PC-3 (cell line): ENCODE results near the gene MED8.

Source experiments
- EZH2 ChIP-seq: fragments of 300-600 bp; sonication (generic); IDR thresholded peaks from one replicate; pipeline ENCODE4 v1.6.1; 2017; ENCODE audit warnings: antibody characterized with exemption, mild to moderate bottlenecking, low read length; ENCODE audit not compliant: unreplicated experiment
- TF ChIP-seq, protein P1 (sequence below): fragments of 300-600 bp; sonication (generic); conservative IDR thresholded peaks from 2 replicates; pipeline ENCODE4 v1.5.1; 2017; ENCODE audit warnings: antibody characterized with exemption, low read depth, mild to moderate bottlenecking, low read length

DNA sequence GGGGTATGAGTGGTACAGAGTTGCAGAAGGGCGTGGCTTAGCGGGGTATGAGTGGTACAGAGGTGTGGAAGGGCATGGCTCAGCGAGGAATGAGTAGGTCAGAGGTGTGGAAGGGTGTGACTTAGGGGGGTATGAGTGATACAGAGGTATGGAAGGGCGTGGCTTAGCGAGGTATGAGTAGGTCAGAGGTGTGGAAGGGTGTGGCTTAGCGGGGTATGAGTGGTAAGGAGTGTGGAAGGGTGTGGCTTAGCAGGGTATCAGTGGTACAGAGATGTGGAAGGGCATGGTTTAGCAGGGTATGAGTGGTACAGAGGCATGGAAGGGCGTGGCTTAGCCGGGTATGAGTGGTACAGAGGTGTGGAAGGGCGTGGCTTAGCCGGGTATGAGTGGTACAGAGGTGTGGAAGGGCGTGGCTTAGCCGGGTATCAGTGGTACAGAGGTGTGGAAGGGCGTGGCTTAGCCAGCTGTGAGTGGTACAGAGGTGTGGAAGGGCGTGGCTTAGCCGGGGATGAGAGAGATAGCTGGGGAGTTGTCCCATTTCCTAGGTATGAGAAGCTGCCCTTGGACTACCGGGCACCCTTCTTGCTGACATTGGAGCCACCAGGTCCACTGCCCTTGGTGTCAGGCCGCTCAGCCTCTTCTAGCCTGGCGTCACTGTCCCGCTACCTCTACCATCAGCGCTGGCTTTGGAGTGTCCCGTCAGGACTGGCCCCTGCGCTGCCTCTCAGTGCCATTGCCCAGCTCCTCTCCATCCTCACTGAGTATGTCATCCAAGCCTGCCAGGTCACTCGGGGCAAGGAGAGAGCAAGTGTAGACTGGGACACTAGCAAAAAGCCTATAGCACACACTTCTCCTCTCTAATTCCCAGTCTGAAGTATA is 34.3 kb upstream of the MED8 start:
- no peak for TF ChIP-seq EZH2
- TF ChIP-seq, protein P1, sequence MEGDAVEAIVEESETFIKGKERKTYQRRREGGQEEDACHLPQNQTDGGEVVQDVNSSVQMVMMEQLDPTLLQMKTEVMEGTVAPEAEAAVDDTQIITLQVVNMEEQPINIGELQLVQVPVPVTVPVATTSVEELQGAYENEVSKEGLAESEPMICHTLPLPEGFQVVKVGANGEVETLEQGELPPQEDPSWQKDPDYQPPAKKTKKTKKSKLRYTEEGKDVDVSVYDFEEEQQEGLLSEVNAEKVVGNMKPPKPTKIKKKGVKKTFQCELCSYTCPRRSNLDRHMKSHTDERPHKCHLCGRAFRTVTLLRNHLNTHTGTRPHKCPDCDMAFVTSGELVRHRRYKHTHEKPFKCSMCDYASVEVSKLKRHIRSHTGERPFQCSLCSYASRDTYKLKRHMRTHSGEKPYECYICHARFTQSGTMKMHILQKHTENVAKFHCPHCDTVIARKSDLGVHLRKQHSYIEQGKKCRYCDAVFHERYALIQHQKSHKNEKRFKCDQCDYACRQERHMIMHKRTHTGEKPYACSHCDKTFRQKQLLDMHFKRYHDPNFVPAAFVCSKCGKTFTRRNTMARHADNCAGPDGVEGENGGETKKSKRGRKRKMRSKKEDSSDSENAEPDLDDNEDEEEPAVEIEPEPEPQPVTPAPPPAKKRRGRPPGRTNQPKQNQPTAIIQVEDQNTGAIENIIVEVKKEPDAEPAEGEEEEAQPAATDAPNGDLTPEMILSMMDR = no peak
